Activated CD4-positive, CD25-positive, alpha-beta regulatory T cell (primary cell): ENCODE results near the gene CDT1.
A peak's percentile ranks its signal among the peaks of the same experiment; 100 is the strongest.

ENCODE experiments used
- DNase-seq, 4 experiments: peaks; one replicate each; lab custom pipeline; 2025; lab: John Stamatoyannopoulos, UW

The CDT1 gene

GRCh38 chr16:88856828-88857727 lies 53.5 kb downstream of the CDT1 start, which contains the start of the genes GALNS and TRAPPC2L:
TSS of gene GALNS (minus strand) at chr16:88856947. CDS start at chr16:88856877, 70 bp downstream.
TSS of gene TRAPPC2L (plus strand) at chr16:88857127. CDS start at chr16:88857151, 24 bp downstream.
- DNase-seq, result peak; percentile 98 to 99 (median 99)

- peak; percentile 32 to 57 (median 49) for DNase-seq
Observed at GRCh38 chr16:88857728-88858339, 54.2 kb downstream of the CDT1 start.
